HG02870 (cell line): Measurements from ENCODE around the gene HNRNPA2B1.
A peak's percentile ranks its signal among the peaks of the same experiment; 100 is the strongest.

Experiments used
- ATAC-seq: cut with Tn5 transposase; IDR thresholded peaks from one replicate; pipeline ENCODE4 v1.9.1; 2021; ENCODE audit warnings: mild to moderate bottlenecking, moderate library complexity; ENCODE audit not compliant: unreplicated experiment

The HNRNPA2B1 gene

GRCh38 chr7:26200444-26201246, at the start of gene HNRNPA2B1:
Gene HNRNPA2B1, minus strand, starts transcription at chr7:26200746. Its CDS starts 169 bp downstream, at chr7:26200577.
- ATAC-seq, result peak; percentile 65

- no peak for ATAC-seq
Measured at GRCh38 chr7:26250239-26250638, 49.7 kb upstream of the HNRNPA2B1 start.

GRCh38 chr7:26245150-26245549, 44.6 kb upstream of the HNRNPA2B1 start:
- ATAC-seq, result no peak

GRCh38 chr7:26238032-26238431, 37.5 kb upstream of the HNRNPA2B1 start:
- no peak for ATAC-seq

GRCh38 chr7:26237035-26237807, 36.7 kb upstream of the HNRNPA2B1 start:
- ATAC-seq, result no peak

- ATAC-seq, result no peak
Measured at GRCh38 chr7:26233902-26234511, 33.5 kb upstream of the HNRNPA2B1 start.

GRCh38 chr7:26227987-26228386, 27.4 kb upstream of the HNRNPA2B1 start:
- ATAC-seq, result no peak

GRCh38 chr7:26224359-26224758, 23.8 kb upstream of the HNRNPA2B1 start:
- ATAC-seq, result no peak

GRCh38 chr7:26216049-26216448, 15.5 kb upstream of the HNRNPA2B1 start:
- no peak for ATAC-seq

- no peak for ATAC-seq
Measured at GRCh38 chr7:26213807-26214515, 13.4 kb upstream of the HNRNPA2B1 start.

GRCh38 chr7:26212921-26213718, 12.6 kb upstream of the HNRNPA2B1 start:
- no peak for ATAC-seq

GRCh38 chr7:26208040-26208439, 7.5 kb upstream of the HNRNPA2B1 start:
- no peak for ATAC-seq

GRCh38 chr7:26203016-26203415, 2.5 kb upstream of the HNRNPA2B1 start:
- no peak for ATAC-seq

GRCh38 chr7:26202019-26202990, 1.8 kb upstream of the HNRNPA2B1 start:
- no peak for ATAC-seq

GRCh38 chr7:26201247-26202018, 887 bp upstream of the HNRNPA2B1 start, which contains the start of gene CBX3:
Gene CBX3, plus strand, starts transcription at chr7:26201745. Its CDS starts 1,254 bp downstream, at chr7:26202999.
- peak; percentile 29 for ATAC-seq

- no peak for ATAC-seq
Measured at GRCh38 chr7:26200038-26200443, 505 bp downstream of the HNRNPA2B1 start.

- ATAC-seq, result no peak
Measured at GRCh38 chr7:26199301-26200037, 1.1 kb downstream of the HNRNPA2B1 start.
